Measurements from ENCODE around the gene PEPD.

The PEPD gene

DNA sequence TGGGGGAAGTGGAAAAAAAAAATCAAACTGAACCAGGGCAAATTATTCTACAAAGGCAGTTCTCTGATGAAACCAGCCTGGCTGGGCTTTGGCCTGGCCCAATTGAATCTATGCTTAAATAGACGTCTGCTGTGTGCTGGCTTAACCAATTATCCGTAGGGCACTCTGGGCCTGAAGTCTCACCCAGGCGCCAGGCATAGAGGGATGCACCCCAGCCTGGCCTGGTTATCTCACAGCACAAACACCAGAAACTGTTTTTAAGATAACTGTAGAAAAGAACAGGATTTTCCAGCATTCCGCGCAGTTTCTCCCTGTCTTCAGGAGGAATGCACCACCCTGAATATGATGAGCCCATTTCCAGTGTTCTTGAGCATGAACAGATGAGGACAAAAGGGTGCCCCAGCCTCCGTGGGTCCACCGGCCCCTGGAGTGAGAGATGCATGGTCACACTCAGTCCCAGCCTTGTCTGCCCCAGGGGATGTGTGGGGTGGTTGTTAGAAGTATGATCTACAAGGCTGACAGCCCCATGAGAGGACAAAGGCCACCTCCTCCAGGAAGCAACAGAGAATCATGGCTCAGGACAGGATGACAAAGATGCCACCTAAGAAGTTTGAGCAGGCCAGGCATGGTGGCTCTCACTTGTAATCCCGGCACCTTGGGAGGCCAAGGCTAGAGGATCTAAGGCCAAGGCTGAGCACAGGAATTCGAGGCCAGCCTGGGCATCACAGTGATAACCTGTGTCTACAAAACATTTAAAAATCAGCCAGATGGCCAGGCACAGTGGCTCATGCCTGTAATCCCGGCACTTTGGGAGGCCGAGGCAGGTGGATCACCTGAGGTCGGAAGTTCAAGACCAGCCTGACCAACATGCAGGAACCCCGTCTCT is 50.2 kb downstream of the PEPD start:
- DNase-seq, result no peak

DNA sequence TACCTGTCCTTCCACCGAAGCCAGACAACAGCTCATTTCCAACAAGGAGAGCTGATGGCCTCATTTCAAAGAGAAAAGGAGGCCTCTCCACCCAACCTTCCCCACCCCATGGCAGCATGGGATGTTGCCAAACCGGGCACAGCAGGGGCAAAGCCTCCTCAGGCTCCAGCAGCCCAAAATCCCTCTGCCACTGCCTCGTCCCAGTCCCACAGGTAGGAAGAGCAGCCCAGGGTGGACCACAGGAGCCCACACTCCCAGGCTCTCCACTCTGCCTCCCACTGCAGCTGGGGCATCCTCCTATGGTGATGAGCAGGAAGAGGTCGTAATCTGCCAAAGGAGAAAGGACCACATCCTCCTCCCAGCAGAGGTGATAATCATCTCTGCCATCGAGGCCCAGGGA is 50.9 kb downstream of the PEPD start:
- DNase-seq, result no peak

DNA sequence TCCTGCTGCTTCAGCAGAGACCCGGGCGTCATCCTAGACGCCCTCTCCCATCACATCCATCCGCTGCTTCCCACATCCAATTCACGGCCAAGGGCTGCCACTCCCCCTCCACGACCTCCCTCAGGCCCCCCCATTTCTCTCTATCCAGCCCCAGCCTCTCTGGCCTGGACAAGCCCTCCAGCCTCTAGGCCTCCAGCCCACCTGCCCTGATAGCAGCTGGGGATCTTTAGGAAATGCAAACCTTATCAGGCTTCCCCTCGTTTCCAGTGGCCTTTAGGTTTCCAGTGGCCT is 51.6 kb downstream of the PEPD start:
- DNase-seq, result no peak

DNA sequence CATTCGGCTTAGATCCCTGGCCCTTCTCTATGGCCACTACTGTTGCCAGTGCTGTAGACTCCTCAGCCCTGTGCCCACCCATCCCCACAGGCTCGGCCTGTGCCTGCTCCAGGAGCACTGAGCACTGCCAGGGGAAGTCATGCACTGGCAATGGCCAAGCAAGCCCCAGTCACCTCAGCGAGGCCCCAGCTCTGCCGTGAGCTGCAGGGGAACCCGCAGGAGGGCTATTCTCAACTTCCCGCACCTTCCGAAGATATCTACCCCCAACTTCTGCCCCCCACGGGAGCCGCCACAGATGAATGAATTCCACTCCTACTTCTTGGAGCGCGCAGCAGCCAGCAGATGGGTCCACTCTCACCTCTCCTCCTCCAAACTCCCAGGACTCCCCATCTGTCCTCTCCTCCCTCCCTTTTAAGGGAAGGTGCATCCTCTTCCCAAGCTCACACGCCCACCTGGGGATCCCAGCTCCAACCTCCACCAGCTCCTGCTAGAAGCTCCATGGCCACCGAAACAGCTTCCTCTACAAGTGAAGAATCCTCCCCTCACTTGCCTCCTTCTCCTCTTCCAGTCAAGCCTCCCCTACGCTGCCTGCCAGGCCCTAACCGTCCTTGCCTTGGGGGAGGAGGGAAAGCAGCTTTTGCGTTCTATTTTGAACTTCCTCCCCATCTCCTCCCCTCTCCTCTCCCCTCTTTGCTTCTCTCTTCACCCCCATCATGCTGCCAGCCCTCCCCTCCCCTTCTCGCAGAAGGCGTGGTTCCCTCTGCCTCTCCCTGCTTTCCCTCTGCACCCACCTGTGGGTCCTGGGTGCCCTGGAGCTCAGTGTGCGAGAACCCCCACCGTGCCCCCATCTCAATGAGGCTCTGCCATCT is 52.2 kb downstream of the PEPD start:
- no peak for DNase-seq

DNA sequence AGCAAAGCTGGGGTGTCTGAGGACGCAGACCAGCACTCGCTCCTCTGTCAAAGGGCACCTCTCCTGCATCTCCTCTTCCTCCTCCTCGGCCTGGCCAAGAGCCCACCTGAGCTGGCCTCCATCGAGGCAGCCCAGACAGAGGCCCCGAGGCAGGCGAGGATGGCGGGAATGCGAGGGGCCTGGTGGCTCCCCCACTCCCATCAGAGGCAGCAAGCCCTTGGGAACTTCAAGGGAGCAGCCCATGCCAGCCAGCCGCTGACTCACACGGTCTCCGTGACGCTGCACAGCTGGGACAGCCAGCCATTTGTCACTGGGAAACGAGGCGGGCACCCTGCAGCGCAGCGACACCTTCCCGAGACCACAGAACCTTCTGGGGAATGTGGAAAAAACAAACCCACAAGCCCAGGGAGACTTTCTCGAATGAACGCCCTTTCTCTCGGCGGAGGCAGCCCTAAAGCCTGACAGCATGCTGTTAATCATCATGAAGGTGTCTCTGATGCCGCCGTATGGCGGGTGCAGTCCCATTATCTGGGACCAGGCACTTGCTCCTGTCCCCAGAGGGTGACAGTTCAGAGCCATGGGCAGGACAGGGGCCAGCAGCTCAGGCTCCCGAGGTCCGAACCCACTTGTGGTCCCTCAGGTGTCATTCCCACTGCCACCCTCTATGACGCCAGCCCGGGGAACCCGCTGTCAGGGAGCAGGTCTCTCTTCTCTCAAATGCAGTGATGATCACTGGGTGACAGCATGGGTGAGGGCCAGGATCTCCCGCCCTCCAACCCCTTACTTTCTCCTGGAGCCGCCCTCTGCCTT is 53.0 kb downstream of the PEPD start:
- no peak for DNase-seq

DNA sequence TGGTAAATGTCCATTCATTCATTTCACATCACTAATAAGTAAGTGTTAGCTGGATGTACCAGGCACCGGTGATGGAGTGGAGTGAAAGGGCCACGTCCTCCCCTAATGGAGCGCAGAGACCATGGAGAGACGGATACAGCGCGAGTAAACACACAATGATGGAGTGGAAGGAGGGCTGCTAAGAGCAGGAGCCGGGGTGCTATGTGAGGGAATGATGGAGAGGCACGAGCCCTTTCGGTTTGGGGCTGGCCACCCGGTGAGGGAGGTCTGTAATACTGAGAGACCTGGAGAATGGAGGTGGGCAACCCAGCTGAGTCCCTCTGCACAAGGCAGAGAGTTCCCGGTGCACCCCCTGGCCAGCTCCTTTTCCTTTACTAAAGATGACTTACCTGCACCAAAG is 53.7 kb downstream of the PEPD start:
- DNase-seq, result no peak

DNA sequence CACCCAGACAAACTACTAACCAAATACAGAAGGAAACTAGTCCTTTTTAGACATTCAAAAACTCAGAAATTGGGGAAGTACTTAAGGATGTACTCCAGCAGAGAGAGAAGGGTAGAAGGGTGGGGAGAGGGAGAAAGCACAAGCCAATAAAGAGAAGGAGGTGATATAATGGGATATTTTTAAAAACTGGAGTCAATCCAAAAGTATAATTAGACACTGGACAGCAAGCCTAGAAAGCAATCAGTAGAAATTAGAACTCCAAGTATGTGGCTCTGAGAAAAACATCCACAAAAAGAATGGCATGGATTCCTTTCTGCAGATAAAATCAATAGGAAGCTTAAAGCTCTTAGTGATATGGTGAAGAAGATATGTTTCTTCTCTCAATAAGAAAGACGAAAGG is 55.8 kb downstream of the PEPD start:
- DNase-seq, result no peak

DNA sequence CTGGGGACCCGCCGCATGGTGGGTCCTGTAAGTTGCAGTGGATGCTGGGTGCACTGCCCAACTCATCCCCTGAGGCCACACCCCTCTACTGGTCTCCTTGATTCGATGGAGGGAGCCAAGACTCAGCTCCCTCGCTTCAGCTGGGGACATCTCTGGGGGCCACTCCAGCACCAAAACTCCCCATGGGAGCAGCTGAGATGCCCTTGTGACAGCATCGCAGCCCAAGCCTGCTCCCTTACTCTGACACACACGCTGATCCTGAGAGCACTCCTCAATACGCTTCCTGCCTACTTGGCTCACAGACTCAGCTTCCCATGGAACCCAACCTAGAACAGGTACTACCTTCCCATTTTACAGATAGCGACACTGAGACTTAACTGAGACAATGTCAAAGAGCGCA is 56.2 kb downstream of the PEPD start:
- no peak for DNase-seq

DNA sequence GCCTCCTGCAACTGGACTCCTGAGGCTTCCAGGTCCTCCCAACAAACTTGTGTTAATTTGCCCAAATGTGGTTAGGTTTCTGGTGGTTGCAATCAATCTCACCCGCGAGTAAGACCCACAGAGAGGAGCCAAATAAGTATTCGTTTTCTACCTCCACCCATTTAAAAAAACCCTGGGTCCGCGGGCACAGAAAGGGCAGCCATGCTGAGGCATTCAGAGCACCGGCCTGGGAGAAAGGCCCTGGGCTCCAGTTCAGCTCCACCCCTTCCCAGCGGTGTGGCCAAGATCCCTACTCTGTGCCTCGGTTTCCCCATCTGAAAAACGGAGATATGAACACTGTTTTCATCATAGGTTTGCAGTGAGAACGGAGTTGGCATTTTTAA is 56.9 kb downstream of the PEPD start:
- no peak for DNase-seq

DNA sequence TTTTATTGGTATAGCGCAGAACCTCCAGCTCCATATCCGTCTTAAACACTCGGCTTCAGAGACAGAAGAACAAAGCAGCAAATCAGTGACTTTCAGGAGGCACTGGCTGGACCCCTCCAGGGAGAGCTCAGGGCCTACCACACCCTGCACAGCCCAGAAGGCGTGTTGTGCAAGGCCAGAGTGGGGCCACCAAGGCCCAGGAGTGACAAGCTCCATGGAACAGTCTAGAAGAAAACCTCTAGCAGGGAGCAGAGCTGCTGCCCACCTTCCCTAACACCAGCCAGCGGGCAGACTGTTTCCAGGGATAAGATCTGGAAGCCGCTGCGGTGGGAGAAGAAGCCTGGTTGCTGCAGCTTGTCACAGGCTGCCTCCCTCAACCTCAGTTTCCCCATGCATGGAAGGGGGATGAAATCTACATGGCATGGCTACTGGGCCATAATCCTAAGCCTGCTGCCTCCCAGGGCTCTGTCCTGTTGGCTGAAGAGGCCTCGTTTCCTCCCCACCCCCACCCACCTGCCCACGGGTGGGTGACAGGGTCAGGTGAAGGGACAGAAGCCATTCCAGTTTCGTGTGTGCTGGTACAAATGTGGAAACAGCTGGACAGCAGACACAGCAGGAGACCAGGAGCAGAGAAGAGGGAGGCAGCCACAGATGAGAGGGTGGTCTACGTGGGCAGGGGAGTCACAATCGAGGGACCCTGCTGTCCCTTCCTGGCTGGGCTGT is 57.4 kb downstream of the PEPD start:
- no peak for DNase-seq

DNA sequence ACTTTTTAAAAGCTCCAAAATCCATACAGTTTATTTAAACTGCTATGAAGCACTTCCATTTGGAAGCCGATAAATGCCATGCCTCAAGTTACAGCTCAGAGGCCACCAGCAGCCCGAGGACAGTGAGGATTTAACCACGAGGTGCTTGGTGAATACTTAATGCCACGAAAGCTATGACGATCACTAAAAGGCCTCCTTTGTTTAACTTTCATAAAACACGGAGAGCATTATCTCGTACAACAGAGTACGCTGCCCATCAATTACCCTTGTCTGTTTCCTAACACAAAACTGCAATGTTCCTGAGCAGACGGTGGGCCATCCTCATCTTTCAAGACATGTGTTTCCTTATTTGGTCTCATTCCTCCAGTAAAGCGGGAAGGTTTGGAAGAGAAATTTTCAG is 58.4 kb downstream of the PEPD start:
- DNase-seq, result no peak

DNA sequence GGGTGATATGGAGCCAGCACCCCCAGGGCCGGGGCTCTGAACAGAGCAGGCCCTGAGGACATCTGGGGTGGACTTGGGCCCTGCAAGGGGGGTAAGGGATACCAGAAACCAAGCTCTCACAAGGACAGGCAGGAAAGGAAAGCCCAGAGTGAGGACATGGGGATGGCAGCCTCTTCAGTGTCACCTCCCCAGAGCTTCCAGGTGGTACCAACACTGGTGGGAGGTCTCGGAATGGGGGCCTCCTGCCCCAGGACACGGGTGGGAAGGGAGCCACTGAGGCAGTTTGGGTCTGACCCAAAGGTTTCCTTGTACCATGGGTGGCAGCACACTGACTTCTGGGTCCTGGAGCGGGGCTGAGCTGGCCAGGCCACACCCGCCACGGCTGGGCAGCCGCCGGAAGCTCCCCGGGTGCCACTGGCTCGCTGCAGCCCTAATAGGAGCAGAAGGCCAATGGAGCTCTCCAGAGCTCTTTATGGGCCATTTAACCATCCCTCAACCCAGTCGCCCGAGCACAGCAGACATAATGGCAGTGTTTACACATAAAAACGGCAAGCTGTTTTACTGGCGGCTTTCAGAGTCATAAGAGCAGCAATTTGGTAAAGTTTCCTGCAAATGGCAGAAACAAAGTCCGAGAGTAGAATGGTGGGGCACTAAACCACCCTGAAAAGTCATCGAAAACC is 59.3 kb downstream of the PEPD start:
- no peak for DNase-seq

DNA sequence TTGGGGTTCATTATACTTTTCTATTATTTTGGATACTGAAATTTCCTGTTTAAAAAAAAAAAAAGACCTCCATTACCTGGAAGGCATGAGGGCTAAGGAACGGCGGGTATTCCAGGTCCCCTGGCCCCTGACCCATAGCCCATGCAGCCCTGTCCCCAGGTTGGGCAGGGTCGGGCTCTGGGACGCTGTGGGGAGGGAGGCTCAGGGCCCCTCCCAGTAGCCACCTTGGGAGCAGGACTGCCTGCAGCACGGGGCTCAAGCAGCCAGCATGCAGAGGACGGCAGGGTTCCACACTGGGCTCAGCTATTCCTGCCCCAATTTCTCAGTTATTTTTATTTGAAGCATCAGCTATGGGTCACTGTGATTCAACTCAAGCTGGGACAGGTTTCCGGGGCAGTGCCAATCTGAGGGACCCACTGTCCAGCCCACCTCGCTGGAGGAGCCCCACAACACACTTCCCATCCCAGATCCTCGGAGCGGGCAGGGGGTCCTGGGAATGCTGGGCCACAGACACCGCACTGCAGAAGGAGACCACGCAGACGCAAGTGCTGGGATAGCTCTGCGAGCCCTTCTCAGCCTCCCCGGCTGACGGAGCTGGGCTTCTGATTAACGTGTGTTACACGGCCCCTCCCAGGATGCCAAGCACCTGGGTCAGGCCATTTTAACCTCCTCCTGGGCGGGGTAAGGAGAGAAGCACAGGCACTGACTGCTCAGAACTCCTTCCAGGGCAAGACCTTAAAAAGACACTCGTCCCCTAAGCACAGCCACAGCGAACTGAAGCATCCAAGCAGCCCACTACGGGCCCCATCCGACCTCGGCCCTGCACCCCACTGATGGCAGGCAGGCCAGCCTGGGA is 60.1 kb downstream of the PEPD start:
- DNase-seq, result no peak

DNA sequence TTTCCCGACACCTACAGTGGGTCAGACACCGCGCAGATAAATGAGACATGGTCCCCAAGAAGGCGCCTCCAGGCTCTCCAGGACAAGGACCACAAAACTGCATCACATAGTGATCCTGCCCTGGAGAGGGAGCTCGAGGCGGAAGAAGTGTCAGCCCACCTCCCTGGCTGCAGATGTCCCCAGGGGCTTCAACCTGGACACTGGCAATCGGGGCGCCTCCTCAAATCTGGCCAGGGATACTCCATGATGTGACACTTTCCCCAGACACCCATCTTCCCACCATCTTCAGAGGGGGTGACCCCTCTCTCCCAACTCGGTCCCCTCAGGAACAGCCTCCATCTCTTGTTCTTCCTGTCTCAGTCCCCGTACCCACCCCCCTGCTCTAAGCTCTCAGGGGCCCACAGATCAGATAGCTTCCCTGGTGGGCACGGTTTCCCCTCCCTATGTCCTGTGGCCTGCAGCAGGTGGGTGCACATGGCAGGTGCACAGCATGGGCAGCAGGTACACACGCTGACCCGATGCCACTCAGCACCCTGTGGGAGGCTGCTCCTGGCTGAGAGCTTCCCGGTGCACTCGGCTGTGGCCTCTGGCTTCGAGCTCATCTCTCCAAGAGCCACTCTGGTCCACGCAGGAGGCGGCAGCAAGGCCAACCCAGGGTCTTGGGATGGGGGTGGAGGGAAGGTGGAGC is 61.2 kb downstream of the PEPD start:
- DNase-seq, result no peak

DNA sequence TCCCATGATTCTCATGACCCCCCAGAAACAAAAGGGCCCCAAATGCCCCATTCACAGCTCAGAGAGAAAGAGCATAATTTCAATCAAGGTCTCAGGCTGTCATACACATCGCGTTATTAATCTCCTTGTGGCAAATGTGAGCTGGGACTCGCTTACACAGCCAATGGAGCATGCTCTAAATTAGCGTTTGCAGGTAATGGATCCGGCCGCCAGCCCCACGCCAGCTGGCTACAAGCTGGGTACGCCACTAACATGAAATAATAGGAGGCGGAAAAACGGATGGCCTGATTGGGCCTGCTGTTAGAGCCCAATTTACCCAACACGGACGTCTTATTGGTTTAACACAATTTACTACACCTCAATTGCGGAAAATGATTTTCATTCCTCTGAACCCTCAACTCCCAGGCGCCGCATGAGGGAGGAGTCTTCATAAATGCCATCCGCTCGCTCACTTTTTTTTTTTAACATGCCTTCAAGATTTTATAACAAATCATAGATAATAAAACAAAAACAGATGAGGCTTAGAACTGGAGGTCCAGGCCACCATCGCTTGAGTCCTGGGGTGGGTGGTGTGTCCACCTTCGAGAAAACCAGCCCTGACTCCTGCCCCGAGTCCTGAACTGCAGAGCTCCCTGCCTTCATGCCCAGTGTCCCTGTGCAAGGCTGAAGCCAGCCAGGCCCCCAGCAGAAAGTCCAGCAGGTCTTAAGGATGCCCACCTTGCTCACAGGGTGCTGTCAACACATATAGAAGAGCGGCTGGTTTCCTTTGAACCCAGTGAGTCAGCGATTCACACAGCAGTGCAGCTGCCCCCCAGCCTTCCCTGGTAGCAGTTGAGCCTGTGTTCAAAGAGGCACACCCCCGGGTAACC is 62.1 kb downstream of the PEPD start:
- no peak for DNase-seq

DNA sequence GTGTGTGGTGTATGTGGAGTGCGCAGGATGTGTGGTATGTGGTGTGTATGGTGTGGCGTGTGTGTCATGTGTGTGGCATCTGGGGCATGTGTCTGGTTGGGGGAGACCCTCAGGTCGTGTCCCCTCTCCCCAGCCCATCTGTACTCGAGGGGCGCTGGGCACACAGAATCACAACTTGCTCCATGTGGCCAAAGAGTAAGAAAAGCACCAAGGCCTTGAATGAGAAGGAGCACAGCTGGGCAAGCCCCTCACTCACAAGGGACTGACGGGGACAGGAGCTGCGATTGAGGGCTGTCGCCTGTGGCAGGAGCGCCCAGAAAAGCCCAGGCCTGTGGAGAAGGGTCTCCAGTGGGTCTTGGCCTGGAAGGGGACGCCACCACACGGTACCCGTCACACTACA is 62.8 kb downstream of the PEPD start:
- no peak for DNase-seq

DNA sequence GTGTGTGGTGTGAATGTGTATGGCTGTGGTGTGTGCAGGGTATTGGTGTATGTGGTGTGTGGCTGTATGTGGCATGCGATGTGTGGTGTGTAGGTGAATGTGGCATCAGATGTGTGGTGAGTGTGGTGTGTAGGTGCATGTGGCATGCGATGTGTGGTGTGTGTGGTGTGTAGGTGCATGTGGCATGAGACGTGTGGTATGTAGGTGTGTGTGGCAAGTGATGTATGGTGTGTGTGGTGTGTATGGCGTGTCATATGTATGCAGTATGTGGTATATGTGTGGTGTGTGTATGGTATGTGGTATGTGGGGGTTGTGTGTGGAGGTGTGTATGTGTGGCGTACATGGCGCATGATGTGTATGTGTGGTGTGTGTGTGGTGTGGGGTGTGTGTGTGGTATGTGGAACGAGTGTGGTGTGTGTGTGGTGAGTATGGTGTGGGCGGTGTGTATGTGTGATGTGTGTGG is 63.4 kb downstream of the PEPD start:
- DNase-seq, result no peak

DNA sequence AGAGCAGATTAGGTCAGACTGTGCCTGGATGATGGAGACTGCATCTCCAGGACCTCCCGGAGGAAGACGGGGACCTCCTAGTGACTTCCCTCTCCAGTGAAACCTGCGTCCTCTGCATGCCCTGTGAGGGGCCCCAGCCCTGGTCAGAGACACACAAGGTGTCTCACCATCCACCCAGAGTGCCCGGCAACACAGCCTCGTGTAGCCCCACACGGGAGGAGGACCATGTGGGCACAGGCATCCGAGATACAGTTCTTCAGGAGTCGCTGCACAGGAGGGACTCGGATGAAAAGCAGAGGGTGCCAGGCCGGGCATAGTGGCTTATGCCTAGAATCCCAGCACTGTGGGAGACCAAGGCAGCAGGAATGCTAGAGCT is 64.8 kb downstream of the PEPD start:
- no peak for DNase-seq

DNA sequence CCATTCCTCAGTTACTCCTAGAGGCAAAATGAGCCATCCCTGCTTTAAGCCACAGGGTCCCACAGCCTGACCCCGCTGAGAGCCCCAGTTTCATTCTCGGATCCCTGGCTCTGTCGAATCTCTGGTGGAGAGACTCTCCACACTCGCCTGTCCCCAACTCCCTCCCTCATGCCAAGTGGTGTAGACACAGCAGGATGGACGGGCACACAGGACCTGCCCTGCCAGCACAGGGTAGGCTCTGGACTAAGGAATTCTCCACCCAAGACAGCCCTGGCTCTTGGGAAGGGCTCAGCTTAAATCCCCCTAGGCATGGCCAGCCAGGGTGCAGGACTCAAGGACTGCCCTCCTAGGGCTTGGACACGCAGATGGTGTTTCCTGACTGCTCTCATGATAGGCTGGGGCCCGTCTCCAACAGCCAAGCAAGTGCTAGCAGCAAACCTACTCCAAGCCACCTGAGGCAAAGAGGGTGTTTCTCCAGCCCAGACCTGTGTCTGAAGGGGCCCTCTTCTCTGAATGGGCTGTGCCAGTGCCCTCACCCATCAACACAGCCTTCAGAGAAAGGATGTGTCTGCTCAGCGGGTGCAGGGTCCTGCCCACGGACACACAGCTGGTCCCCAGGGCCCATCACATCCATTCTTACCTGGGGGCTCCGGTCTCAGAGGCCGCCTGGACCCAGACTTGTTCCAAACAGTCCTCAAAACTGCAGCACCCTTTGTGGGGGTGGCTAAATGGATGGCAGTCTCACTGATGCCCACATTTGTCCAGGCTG is 65.3 kb downstream of the PEPD start:
- no peak for DNase-seq
